Measurements from ENCODE around the gene NXF1. TPM values are rescaled to one million over a fixed set of nuclear protein-coding genes. Genes with fewer than 3 reads are reported as not detected.
A peak's percentile ranks its signal among the peaks of the same experiment; 100 is the strongest.

The NXF1 gene
- total and polyA plus RNA-seq, 2 of the 8 experiments (the other 6 are each of a cell fraction or from before 2014, with no cell fraction given), result 48.1 to 49.8 TPM

DNA sequence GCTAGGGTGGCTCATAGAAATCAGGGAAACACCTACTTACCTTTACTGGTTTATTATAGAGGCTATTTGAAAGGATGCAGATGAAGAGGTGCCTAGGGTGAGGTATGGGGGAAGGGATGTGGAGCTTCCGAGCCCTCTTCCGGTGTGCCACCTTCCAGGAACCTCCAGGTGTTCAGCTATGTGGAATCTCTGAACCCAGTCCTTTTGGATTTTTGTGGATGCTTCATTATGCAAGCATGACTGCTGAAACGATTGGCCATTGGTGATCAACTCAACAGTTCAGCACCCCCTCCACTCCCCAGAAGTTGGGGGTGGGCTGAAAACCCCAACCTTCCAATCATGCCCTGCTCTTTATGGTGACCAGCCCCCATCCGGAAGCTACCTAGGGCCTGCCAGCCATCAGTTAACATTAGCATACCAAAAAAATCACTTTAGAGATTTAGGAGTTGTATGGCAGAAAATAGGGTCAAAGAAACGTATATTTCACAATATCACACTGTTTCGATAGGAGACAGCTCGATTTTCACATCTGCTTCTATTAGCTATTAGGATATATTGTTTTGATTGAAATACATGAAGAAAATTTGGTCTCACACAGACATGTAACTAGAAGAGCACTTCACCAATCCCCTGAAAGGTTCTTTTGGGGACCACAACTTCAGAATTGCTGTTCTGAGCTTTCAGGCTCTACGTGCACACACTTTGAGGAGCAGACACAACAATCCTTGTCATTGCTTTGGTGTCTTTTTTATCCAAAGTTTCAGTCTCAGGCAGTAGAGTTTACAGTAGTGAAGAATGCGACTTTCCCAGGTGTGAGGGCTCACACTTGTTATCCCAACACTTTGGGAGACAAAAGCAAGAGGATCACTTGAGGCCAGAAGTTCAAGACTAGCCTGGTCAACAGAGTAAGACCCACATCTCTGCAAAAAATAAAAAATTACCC lies 47.1 kb downstream of the NXF1 start (continued):
- TF ChIP-seq, protein P1, sequence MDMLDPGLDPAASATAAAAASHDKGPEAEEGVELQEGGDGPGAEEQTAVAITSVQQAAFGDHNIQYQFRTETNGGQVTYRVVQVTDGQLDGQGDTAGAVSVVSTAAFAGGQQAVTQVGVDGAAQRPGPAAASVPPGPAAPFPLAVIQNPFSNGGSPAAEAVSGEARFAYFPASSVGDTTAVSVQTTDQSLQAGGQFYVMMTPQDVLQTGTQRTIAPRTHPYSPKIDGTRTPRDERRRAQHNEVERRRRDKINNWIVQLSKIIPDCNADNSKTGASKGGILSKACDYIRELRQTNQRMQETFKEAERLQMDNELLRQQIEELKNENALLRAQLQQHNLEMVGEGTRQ (IDR thresholded peaks at IDR 0.05; ENCODE audit: low read length), result no peak
- TF ChIP-seq POLR2A (IDR thresholded peaks at IDR 0.05; ENCODE audit: control extremely low read depth in 1 of 2, low read depth in 2 of 2, low read length in 2 of 2), result peak in 1 of 2 experiments; percentile 47; a peak in 2 of 3 replicates
- no peak for TF ChIP-seq TAF7 (optimal IDR thresholded peaks at IDR 0.05; ENCODE audit: borderline replicate concordance, low read depth, low read length)
- TF ChIP-seq, protein P2, sequence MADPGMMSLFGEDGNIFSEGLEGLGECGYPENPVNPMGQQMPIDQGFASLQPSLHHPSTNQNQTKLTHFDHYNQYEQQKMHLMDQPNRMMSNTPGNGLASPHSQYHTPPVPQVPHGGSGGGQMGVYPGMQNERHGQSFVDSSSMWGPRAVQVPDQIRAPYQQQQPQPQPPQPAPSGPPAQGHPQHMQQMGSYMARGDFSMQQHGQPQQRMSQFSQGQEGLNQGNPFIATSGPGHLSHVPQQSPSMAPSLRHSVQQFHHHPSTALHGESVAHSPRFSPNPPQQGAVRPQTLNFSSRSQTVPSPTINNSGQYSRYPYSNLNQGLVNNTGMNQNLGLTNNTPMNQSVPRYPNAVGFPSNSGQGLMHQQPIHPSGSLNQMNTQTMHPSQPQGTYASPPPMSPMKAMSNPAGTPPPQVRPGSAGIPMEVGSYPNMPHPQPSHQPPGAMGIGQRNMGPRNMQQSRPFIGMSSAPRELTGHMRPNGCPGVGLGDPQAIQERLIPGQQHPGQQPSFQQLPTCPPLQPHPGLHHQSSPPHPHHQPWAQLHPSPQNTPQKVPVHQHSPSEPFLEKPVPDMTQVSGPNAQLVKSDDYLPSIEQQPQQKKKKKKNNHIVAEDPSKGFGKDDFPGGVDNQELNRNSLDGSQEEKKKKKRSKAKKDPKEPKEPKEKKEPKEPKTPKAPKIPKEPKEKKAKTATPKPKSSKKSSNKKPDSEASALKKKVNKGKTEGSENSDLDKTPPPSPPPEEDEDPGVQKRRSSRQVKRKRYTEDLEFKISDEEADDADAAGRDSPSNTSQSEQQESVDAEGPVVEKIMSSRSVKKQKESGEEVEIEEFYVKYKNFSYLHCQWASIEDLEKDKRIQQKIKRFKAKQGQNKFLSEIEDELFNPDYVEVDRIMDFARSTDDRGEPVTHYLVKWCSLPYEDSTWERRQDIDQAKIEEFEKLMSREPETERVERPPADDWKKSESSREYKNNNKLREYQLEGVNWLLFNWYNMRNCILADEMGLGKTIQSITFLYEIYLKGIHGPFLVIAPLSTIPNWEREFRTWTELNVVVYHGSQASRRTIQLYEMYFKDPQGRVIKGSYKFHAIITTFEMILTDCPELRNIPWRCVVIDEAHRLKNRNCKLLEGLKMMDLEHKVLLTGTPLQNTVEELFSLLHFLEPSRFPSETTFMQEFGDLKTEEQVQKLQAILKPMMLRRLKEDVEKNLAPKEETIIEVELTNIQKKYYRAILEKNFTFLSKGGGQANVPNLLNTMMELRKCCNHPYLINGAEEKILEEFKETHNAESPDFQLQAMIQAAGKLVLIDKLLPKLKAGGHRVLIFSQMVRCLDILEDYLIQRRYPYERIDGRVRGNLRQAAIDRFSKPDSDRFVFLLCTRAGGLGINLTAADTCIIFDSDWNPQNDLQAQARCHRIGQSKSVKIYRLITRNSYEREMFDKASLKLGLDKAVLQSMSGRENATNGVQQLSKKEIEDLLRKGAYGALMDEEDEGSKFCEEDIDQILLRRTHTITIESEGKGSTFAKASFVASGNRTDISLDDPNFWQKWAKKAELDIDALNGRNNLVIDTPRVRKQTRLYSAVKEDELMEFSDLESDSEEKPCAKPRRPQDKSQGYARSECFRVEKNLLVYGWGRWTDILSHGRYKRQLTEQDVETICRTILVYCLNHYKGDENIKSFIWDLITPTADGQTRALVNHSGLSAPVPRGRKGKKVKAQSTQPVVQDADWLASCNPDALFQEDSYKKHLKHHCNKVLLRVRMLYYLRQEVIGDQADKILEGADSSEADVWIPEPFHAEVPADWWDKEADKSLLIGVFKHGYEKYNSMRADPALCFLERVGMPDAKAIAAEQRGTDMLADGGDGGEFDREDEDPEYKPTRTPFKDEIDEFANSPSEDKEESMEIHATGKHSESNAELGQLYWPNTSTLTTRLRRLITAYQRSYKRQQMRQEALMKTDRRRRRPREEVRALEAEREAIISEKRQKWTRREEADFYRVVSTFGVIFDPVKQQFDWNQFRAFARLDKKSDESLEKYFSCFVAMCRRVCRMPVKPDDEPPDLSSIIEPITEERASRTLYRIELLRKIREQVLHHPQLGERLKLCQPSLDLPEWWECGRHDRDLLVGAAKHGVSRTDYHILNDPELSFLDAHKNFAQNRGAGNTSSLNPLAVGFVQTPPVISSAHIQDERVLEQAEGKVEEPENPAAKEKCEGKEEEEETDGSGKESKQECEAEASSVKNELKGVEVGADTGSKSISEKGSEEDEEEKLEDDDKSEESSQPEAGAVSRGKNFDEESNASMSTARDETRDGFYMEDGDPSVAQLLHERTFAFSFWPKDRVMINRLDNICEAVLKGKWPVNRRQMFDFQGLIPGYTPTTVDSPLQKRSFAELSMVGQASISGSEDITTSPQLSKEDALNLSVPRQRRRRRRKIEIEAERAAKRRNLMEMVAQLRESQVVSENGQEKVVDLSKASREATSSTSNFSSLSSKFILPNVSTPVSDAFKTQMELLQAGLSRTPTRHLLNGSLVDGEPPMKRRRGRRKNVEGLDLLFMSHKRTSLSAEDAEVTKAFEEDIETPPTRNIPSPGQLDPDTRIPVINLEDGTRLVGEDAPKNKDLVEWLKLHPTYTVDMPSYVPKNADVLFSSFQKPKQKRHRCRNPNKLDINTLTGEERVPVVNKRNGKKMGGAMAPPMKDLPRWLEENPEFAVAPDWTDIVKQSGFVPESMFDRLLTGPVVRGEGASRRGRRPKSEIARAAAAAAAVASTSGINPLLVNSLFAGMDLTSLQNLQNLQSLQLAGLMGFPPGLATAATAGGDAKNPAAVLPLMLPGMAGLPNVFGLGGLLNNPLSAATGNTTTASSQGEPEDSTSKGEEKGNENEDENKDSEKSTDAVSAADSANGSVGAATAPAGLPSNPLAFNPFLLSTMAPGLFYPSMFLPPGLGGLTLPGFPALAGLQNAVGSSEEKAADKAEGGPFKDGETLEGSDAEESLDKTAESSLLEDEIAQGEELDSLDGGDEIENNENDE (IDR thresholded peaks at IDR 0.05; ENCODE audit: insufficient replicate concordance, low read length), result no peak
- no peak for TF ChIP-seq KDM5A (IDR thresholded peaks at IDR 0.05; ENCODE audit: low read length)
- TF ChIP-seq, protein P3, sequence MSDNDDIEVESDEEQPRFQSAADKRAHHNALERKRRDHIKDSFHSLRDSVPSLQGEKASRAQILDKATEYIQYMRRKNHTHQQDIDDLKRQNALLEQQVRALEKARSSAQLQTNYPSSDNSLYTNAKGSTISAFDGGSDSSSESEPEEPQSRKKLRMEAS (IDR thresholded peaks at IDR 0.05), result 0 out of 2 replicates have a peak, but pooled peaks have one; percentile 16
- TF ChIP-seq NRF1 (IDR thresholded peaks at IDR 0.05; ENCODE audit: low read depth, low read length), result no peak
- TF ChIP-seq KDM1A (IDR thresholded peaks at IDR 0.05; ENCODE audit: borderline replicate concordance, low read length), result no peak

Data from H1 (cell line).